PC-9 (cell line): ENCODE data around the gene HDAC7. TPM values are rescaled to one million over a fixed set of nuclear protein-coding genes. Genes with fewer than 3 reads are reported as not detected.

Source experiments
- BruUV-seq: library from RNA; stranded (reverse); fragments of 400-500 nt; replicated peaks from 2 replicates; lab custom pipeline; 2021; lab: Mats Ljungman, UMichigan
- CTCF ChIA-PET: fragments of 300-600 bp; sonication (Branson Sonifier 250); formaldehyde crosslinking; loops from one replicate; lab custom pipeline; 2022; ENCODE audit warnings: antibody characterized with exemption; lab: Charles Lee
- POLR2A ChIA-PET: fragments of 300-600 bp; sonication (Branson Sonifier 250); formaldehyde crosslinking; loops from one replicate; lab custom pipeline; 2022; ENCODE audit warnings: antibody characterized with exemption; ENCODE audit not compliant: unreplicated experiment; lab: Charles Lee
- DNase-seq, 2 experiments: peaks; one replicate each; pipeline versions ENCODE4 v3.0.0 to v3.0.0-alpha.2; 2015 to 2022; ENCODE audit warnings: mixed read lengths in 1 of 2
- H2AFZ ChIP-seq: fragments of 200-600 bp; sonication (generic); 2 replicates; pipeline ENCODE4 v1.8.1; 2017; ENCODE audit warnings: antibody characterized with exemption
- H3F3A ChIP-seq: fragments of 200-600 bp; sonication (generic); 2 replicates; pipeline ENCODE4 v1.8.1; 2017; ENCODE audit warnings: antibody characterized with exemption, mild to moderate bottlenecking, low read depth; ENCODE audit not compliant: insufficient read depth
- H3K27ac ChIP-seq: fragments of 200-600 bp; sonication (generic); 2 replicates; pipeline ENCODE4 v1.6.1; 2016; ENCODE audit warnings: mixed run types
- H3K27me3 ChIP-seq: fragments of 200-600 bp; sonication (generic); 2 replicates; pipeline ENCODE4 v1.6.1; 2016; ENCODE audit warnings: low read depth, mixed run types; ENCODE audit not compliant: insufficient read depth
- H3K36me3 ChIP-seq: fragments of 200-600 bp; sonication (generic); 2 replicates; pipeline ENCODE4 v1.6.1; 2016; ENCODE audit warnings: low read depth, mixed run types
- H3K4me1 ChIP-seq: fragments of 200-600 bp; sonication (generic); replicated peaks from 2 replicates; pipeline ENCODE4 v1.6.1; 2016; ENCODE audit warnings: mixed run types; ENCODE audit not compliant: insufficient read depth
- H3K4me2 ChIP-seq: fragments of 200-600 bp; sonication (generic); 2 replicates; pipeline ENCODE4 v1.6.1; 2017; ENCODE audit warnings: mixed run types
- H3K4me3 ChIP-seq: fragments of 200-600 bp; sonication (generic); 2 replicates; pipeline ENCODE4 v1.6.1; 2016; ENCODE audit warnings: mixed run types
- H3K79me2 ChIP-seq: fragments of 200-600 bp; sonication (generic); 2 replicates; pipeline ENCODE4 v1.6.1; 2017; ENCODE audit warnings: low read depth, mixed run types
- H3K9me2 ChIP-seq: fragments of 200-600 bp; sonication (generic); 2 replicates; pipeline ENCODE4 v1.8.1; 2017; ENCODE audit warnings: mild to moderate bottlenecking; ENCODE audit not compliant: insufficient read depth
- H3K9me3 ChIP-seq: fragments of 200-600 bp; sonication (generic); 2 replicates; pipeline ENCODE4 v1.8.1; 2016; ENCODE audit warnings: low read depth; ENCODE audit not compliant: insufficient read depth
- H4K20me1 ChIP-seq: fragments of 200-600 bp; sonication (generic); 2 replicates; pipeline ENCODE4 v1.8.1; 2017; ENCODE audit not compliant: insufficient read depth
- CTCF ChIP-seq: fragments of 200-600 bp; sonication (generic); conservative IDR thresholded peaks from 2 replicates; pipeline ENCODE4 v1.6.1; 2017; ENCODE audit warnings: mixed run types, antibody characterized with exemption, mild to moderate bottlenecking, moderate library complexity
- EZH2 ChIP-seq: fragments of 200-600 bp; sonication (generic); IDR thresholded peaks from 2 replicates; pipeline ENCODE4 v1.8.0; 2017; ENCODE audit warnings: antibody characterized with exemption, low read depth
- intact Hi-C: fragments of 100-400 bp; cut with micrococcal nuclease; formaldehyde crosslinking; loops from one replicate; pipeline ENCODE4 v1.10.0; 2022; ENCODE audit not compliant: unreplicated experiment
- total RNA-seq: library from RNA; stranded (reverse); gene quantifications from 2 replicates; pipeline ENCODE4 v1.2.3, GENCODE V29; 2021

The HDAC7 gene
- total RNA-seq, 1 experiment from 2014 or later, result 106 TPM

GRCh38 chr12:47736216-47736615 lies 83.5 kb downstream of the HDAC7 start:
- intact Hi-C loops, result no loop called here
- H3K9me2 ChIP-seq, result no peaks in the 10 kb centered on the region
- H3F3A ChIP-seq, result no peaks in the 10 kb centered on the region
- BruUV-seq, result no TSS peak
- H3K27ac ChIP-seq, result no peak overlapping the region
- H3K4me1 ChIP-seq, result peaks cover 1% of the 10 kb centered on the region; the same call in 1 of the 2 replicates
- H3K79me2 ChIP-seq, result no peaks in the 10 kb centered on the region
- H4K20me1 ChIP-seq, result no peaks in the 10 kb centered on the region
- H3K27me3 ChIP-seq, result no peaks in the 10 kb centered on the region
- H3K9me3 ChIP-seq, result no peaks in the 10 kb centered on the region
- CTCF ChIA-PET, result interaction anchor here (0.6 to 1.0 kb wide), 3 partner anchors 30 to 1584 kb away, joined by 3 read pairs; no protein-coding TSS in a partner anchor
- no peak overlapping the region for H2AFZ ChIP-seq
- POLR2A ChIA-PET, result no interaction called here
- H3K36me3 ChIP-seq, result no peaks in the 10 kb centered on the region
- no peak for TF ChIP-seq CTCF
- H3K4me2 ChIP-seq, result no peak overlapping the region
- H3K4me3 ChIP-seq, result no peak overlapping the region
- DNase-seq, result no peak

- Histone ChIP-seq H3F3A (no peaks in the 10 kb centered on the region), H2AFZ (no peak overlapping the region), H3K4me2 (no peak overlapping the region), H3K36me3 (no peaks in the 10 kb centered on the region), H3K9me3 (no peaks in the 10 kb centered on the region), H4K20me1 (no peaks in the 10 kb centered on the region), H3K4me3 (no peak overlapping the region), H3K79me2 (no peaks in the 10 kb centered on the region), H3K27me3 (no peaks in the 10 kb centered on the region), H3K27ac (no peak overlapping the region), H3K9me2 (no peaks in the 10 kb centered on the region), H3K4me1 (no peaks in the 10 kb centered on the region)
- TF ChIP-seq CTCF, result no peak
- no peak for TF ChIP-seq EZH2
- POLR2A ChIA-PET, result no interaction called here
- CTCF ChIA-PET, result interaction anchor here (0.6 to 1.0 kb wide), 2 partner anchors 31 to 1583 kb away, joined by 3 read pairs; no protein-coding TSS in a partner anchor
- BruUV-seq, result no TSS peak
- intact Hi-C loops, result no loop called here
- no peak for DNase-seq
These were observed 84.1 kb downstream of the HDAC7 start for GRCh38 chr12:47735649-47736048.

DNA sequence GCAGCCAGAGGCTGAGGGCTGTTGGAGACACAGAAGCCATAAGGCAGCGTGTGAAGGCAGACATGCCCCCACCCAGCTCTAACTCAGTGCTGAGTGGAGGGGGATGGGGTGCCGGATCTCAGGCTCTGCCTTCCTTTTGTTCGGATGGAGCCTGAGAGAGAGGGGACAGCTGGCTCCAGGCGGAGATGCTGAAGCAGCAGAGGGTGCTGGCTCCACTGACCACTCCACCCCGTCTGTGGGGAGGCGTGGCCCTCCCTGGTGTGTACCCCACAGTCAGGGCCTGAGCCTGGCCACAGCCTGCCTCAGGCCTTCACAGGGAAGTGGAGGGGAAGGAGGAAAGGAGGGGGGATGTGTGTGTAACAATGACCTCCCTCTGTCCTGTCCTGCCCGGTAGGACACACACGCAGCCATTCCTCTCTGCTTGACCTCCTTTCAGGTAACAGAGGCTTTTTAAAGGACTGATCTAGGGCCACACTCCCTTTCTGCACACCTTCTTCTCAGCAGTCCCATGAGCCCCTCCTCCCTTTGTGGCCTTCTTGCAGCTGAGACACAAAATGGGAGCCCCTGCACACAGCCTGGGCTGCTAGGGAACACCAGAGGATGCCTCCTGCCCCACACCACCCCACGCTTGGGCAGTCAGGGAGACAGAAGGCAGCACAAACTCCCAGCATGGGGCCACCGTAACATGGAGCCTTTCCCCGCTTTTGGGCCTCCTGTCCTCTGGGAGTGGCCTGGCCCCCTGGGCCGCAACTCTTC lies 84.8 kb downstream of the HDAC7 start:
- POLR2A ChIA-PET, result no interaction called here
- Histone ChIP-seq H3K79me2 (no peaks in the 10 kb centered on the region), H3K27me3 (no peaks in the 10 kb centered on the region)

More for the DNA sequence above, 84.8 kb downstream of the HDAC7 start:
- no peaks in the 10 kb centered on the region for H3K36me3 ChIP-seq
- H3K4me3 ChIP-seq, result no peak overlapping the region
- H3K4me2 ChIP-seq, result no peak overlapping the region
- no peaks in the 10 kb centered on the region for H4K20me1 ChIP-seq
- 0 out of 2 replicates have a peak, but pooled peaks cover 6% of the 10 kb centered on the region for H3F3A ChIP-seq
- no TSS peak for BruUV-seq
- no peaks in the 10 kb centered on the region for H3K9me2 ChIP-seq
- H3K27ac ChIP-seq, result no peak overlapping the region
- DNase-seq, result no peak
- TF ChIP-seq CTCF, result no peak
- no peaks in the 10 kb centered on the region for H3K9me3 ChIP-seq
- intact Hi-C loops, result no loop called here
- H3K4me1 ChIP-seq, result no peaks in the 10 kb centered on the region
- CTCF ChIA-PET, result no interaction called here
- H2AFZ ChIP-seq, result no peak overlapping the region
